ENCODE results near the gene SPC24.
A peak's percentile ranks its signal among the peaks of the same experiment; 100 is the strongest.

The SPC24 gene

GRCh38 chr19:11199517-11199916 is 43.9 kb upstream of the SPC24 start:
- H3K79me2 ChIP-seq = no peaks in the 10 kb centered on the region
- no peak for TF ChIP-seq CTCF (IDR thresholded peaks at IDR 0.05)
- no peak overlapping the region for H3K4me2 ChIP-seq (ENCODE audit: low read length)
- no peak overlapping the region for H2AFZ ChIP-seq
- no peak overlapping the region for H3K27ac ChIP-seq
- H3K27me3 ChIP-seq (ENCODE audit: control insufficient read depth, insufficient read depth, low read length) = no peaks in the 10 kb centered on the region
- H3K4me1 ChIP-seq = peaks cover 3% of the 10 kb centered on the region
- H3K9ac ChIP-seq = no peak overlapping the region
- H3K9me3 ChIP-seq (ENCODE audit: control insufficient read depth, low read length) = no peaks in the 10 kb centered on the region
- no peak overlapping the region for H3K4me3 ChIP-seq (ENCODE audit: low read depth, low read length)
- no peaks in the 10 kb centered on the region for H3K36me3 ChIP-seq (ENCODE audit: control insufficient read depth, insufficient read depth, low read length)

- no peak overlapping the region for H3K27ac ChIP-seq
- H2AFZ ChIP-seq = no peak overlapping the region
- H3K9ac ChIP-seq = no peak overlapping the region
- H3K4me2 ChIP-seq (ENCODE audit: low read length) = no peak overlapping the region
- no peaks in the 10 kb centered on the region for H3K27me3 ChIP-seq (ENCODE audit: control insufficient read depth, insufficient read depth, low read length)
- no peak for TF ChIP-seq CTCF (IDR thresholded peaks at IDR 0.05)
- H3K9me3 ChIP-seq (ENCODE audit: control insufficient read depth, low read length) = no peaks in the 10 kb centered on the region
- no peaks in the 10 kb centered on the region for H3K36me3 ChIP-seq (ENCODE audit: control insufficient read depth, insufficient read depth, low read length)
- no peak overlapping the region for H3K4me3 ChIP-seq (ENCODE audit: low read depth, low read length)
- peaks cover 3% of the 10 kb centered on the region for H3K4me1 ChIP-seq
- H3K79me2 ChIP-seq = no peaks in the 10 kb centered on the region
These were observed 43.3 kb upstream of the SPC24 start for GRCh38 chr19:11198769-11199424.

GRCh38 chr19:11198175-11198534 is 42.6 kb upstream of the SPC24 start:
- no peak overlapping the region for H3K9ac ChIP-seq
- no peaks in the 10 kb centered on the region for H3K79me2 ChIP-seq

GRCh38 chr19:11197291-11198174 is 42.0 kb upstream of the SPC24 start, which contains the start of gene KANK2:
TSS of gene KANK2 (minus strand) at chr19:11197545. CDS start at chr19:11194511, 3,034 bp downstream.
- TF ChIP-seq CTCF (IDR thresholded peaks at IDR 0.05) = no peak
- Histone ChIP-seq H3K27me3 (ENCODE audit: control insufficient read depth, insufficient read depth, low read length) (no peaks in the 10 kb centered on the region), H3K4me3 (ENCODE audit: low read depth, low read length) (peak within 1 kb of the TSS; percentile 80), H3K36me3 (ENCODE audit: control insufficient read depth, insufficient read depth, low read length) (no peaks in the 10 kb centered on the region), H3K79me2 (no peaks in the 10 kb centered on the region), H3K9me3 (ENCODE audit: control insufficient read depth, low read length) (no peaks in the 10 kb centered on the region), H3K27ac (peak within 1 kb of the TSS; percentile 81), H3K4me1 (peaks cover 3% of the 10 kb centered on the region), H3K9ac (no peak within 1 kb of the TSS), H2AFZ (peak within 1 kb of the TSS; percentile 84), H3K4me2 (ENCODE audit: low read length) (peak within 1 kb of the TSS; percentile 91)

More at GRCh38 chr19:11198175-11198534, 42.6 kb upstream of the SPC24 start:
- no peaks in the 10 kb centered on the region for H3K27me3 ChIP-seq (ENCODE audit: control insufficient read depth, insufficient read depth, low read length)
- H2AFZ ChIP-seq = peak overlapping the region; percentile 84
- no peaks in the 10 kb centered on the region for H3K36me3 ChIP-seq (ENCODE audit: control insufficient read depth, insufficient read depth, low read length)
- TF ChIP-seq CTCF (IDR thresholded peaks at IDR 0.05) = no peak
- H3K4me3 ChIP-seq (ENCODE audit: low read depth, low read length) = peak overlapping the region; percentile 80
- peaks cover 3% of the 10 kb centered on the region for H3K4me1 ChIP-seq
- peak overlapping the region; percentile 81 for H3K27ac ChIP-seq
- H3K4me2 ChIP-seq (ENCODE audit: low read length) = peak overlapping the region; percentile 56
- H3K9me3 ChIP-seq (ENCODE audit: control insufficient read depth, low read length) = no peaks in the 10 kb centered on the region

Measured in parathyroid adenoma (tissue), 2 donors.